ENCODE results near the gene CLEC2L.

DNA sequence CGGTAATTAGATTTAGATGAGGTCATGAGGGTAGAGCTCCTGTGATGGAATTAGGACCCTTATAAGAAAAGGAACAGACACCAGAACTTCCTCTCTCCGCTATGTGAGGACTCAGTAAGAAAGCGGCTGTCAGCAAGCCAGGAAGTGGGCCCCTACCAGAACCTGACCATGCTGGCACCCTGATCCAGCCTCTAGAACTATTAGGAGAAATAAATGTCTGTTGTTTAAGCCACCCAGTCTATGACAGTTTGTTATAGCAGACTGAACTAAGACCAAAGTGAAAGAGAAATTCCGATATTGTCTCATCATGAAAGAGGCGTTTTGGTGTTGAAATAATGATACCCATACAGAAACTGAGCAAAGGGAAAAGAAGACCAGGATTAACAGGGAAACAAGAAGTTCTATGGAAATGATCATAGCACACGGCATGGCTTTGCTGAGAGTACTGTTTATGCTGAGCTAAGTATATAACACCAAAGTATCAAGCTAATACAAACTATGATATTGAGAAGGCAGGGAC is 9.2 kb downstream of the CLEC2L start:
- no peak for TF ChIP-seq EZH2 (IDR thresholded peaks at IDR 0.05; ENCODE audit: low read length)
- TF ChIP-seq, protein P1, sequence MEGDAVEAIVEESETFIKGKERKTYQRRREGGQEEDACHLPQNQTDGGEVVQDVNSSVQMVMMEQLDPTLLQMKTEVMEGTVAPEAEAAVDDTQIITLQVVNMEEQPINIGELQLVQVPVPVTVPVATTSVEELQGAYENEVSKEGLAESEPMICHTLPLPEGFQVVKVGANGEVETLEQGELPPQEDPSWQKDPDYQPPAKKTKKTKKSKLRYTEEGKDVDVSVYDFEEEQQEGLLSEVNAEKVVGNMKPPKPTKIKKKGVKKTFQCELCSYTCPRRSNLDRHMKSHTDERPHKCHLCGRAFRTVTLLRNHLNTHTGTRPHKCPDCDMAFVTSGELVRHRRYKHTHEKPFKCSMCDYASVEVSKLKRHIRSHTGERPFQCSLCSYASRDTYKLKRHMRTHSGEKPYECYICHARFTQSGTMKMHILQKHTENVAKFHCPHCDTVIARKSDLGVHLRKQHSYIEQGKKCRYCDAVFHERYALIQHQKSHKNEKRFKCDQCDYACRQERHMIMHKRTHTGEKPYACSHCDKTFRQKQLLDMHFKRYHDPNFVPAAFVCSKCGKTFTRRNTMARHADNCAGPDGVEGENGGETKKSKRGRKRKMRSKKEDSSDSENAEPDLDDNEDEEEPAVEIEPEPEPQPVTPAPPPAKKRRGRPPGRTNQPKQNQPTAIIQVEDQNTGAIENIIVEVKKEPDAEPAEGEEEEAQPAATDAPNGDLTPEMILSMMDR (optimal IDR thresholded peaks at IDR 0.05 in 1 of 3, IDR thresholded peaks at IDR 0.05 in 1 of 3, conservative IDR thresholded peaks at IDR 0.05 in 1 of 3; ENCODE audit: extremely low read depth in 1 of 3, insufficient read depth in 2 of 3, low read length in 3 of 3), result no peak

Measured in keratinocyte (primary cell).